Measurements from ENCODE around the gene ENTPD1.

The ENTPD1 gene

GRCh38 chr10:95845411-95845810 is 89.4 kb downstream of the ENTPD1 start:
- no peak overlapping the region for H3K9ac ChIP-seq (ENCODE audit: low read depth, low read length)
- H3K27ac ChIP-seq (ENCODE audit: low read length) = no peak overlapping the region
- ATAC-seq (ENCODE audit: insufficient read depth, low read depth) (no peak), DNase-seq (no peak)
- no peak overlapping the region for H2AFZ ChIP-seq (ENCODE audit: low read depth, low read length)
- peaks cover 3% of the 10 kb centered on the region for H3K27me3 ChIP-seq (ENCODE audit: insufficient read depth, low read length, poor library complexity)
- H3K36me3 ChIP-seq (ENCODE audit: insufficient read depth, low read length) = no peaks in the 10 kb centered on the region
- H3K79me2 ChIP-seq (ENCODE audit: insufficient read depth, low read length) = no peaks in the 10 kb centered on the region
- no peaks in the 10 kb centered on the region for H3K9me3 ChIP-seq (ENCODE audit: insufficient read depth, low read length, severe bottlenecking)
- H3K4me2 ChIP-seq (ENCODE audit: insufficient read depth, low read length) = no peak overlapping the region
- TF ChIP-seq EZH2 (IDR thresholded peaks at IDR 0.05; ENCODE audit: borderline replicate concordance, low read depth, low read length, severe bottlenecking) = no peak
- TF ChIP-seq CTCF (IDR thresholded peaks at IDR 0.05; ENCODE audit: borderline replicate concordance, extremely low read depth, low read length, poor library complexity, severe bottlenecking) = no peak
- no peak overlapping the region for H3K4me3 ChIP-seq (ENCODE audit: low read depth in 1 of 2, low read length in 2 of 2)
- H3K4me1 ChIP-seq (ENCODE audit: insufficient read depth, low read length) = no peaks in the 10 kb centered on the region
- no peaks in the 10 kb centered on the region for H4K20me1 ChIP-seq (ENCODE audit: insufficient read depth, low read length)

- Histone ChIP-seq H3K9ac (ENCODE audit: low read depth, low read length) (no peak overlapping the region), H3K27ac (ENCODE audit: low read length) (no peak overlapping the region), H3K4me2 (ENCODE audit: insufficient read depth, low read length) (no peak overlapping the region), H2AFZ (ENCODE audit: low read depth, low read length) (no peak overlapping the region), H3K79me2 (ENCODE audit: insufficient read depth, low read length) (no peaks in the 10 kb centered on the region), H3K4me1 (ENCODE audit: insufficient read depth, low read length) (no peaks in the 10 kb centered on the region), H3K4me3 (ENCODE audit: low read depth in 1 of 2, low read length in 2 of 2) (no peak overlapping the region), H3K9me3 (ENCODE audit: insufficient read depth, low read length, severe bottlenecking) (no peaks in the 10 kb centered on the region), H4K20me1 (ENCODE audit: insufficient read depth, low read length) (no peaks in the 10 kb centered on the region), H3K36me3 (ENCODE audit: insufficient read depth, low read length) (no peaks in the 10 kb centered on the region), H3K27me3 (ENCODE audit: insufficient read depth, low read length, poor library complexity) (peaks cover 3% of the 10 kb centered on the region)
- DNase-seq (no peak), ATAC-seq (ENCODE audit: insufficient read depth, low read depth) (no peak)
- no peak for TF ChIP-seq EZH2 (IDR thresholded peaks at IDR 0.05; ENCODE audit: borderline replicate concordance, low read depth, low read length, severe bottlenecking)
- TF ChIP-seq CTCF (IDR thresholded peaks at IDR 0.05; ENCODE audit: borderline replicate concordance, extremely low read depth, low read length, poor library complexity, severe bottlenecking) = no peak
Measured at GRCh38 chr10:95847007-95847406, 91.0 kb downstream of the ENTPD1 start.

GRCh38 chr10:95848841-95849240 is 92.9 kb downstream of the ENTPD1 start:
- Histone ChIP-seq H3K4me2 (ENCODE audit: insufficient read depth, low read length) (no peak overlapping the region), H3K36me3 (ENCODE audit: insufficient read depth, low read length) (no peaks in the 10 kb centered on the region), H3K9me3 (ENCODE audit: insufficient read depth, low read length, severe bottlenecking) (no peaks in the 10 kb centered on the region), H3K4me3 (ENCODE audit: low read depth in 1 of 2, low read length in 2 of 2) (no peak overlapping the region), H3K9ac (ENCODE audit: low read depth, low read length) (no peak overlapping the region), H3K27ac (ENCODE audit: low read length) (no peak overlapping the region), H4K20me1 (ENCODE audit: insufficient read depth, low read length) (no peaks in the 10 kb centered on the region), H3K79me2 (ENCODE audit: insufficient read depth, low read length) (no peaks in the 10 kb centered on the region), H2AFZ (ENCODE audit: low read depth, low read length) (no peak overlapping the region), H3K4me1 (ENCODE audit: insufficient read depth, low read length) (no peaks in the 10 kb centered on the region), H3K27me3 (ENCODE audit: insufficient read depth, low read length, poor library complexity) (peaks cover 3% of the 10 kb centered on the region)
- ATAC-seq (ENCODE audit: insufficient read depth, low read depth) (no peak), DNase-seq (no peak)
- no peak for TF ChIP-seq CTCF (IDR thresholded peaks at IDR 0.05; ENCODE audit: borderline replicate concordance, extremely low read depth, low read length, poor library complexity, severe bottlenecking)
- no peak for TF ChIP-seq EZH2 (IDR thresholded peaks at IDR 0.05; ENCODE audit: borderline replicate concordance, low read depth, low read length, severe bottlenecking)

- TF ChIP-seq CTCF (IDR thresholded peaks at IDR 0.05; ENCODE audit: borderline replicate concordance, extremely low read depth, low read length, poor library complexity, severe bottlenecking) = no peak
- no peak for TF ChIP-seq EZH2 (IDR thresholded peaks at IDR 0.05; ENCODE audit: borderline replicate concordance, low read depth, low read length, severe bottlenecking)
- no peaks in the 10 kb centered on the region for H3K4me1 ChIP-seq (ENCODE audit: insufficient read depth, low read length)
- no peak overlapping the region for H3K4me3 ChIP-seq (ENCODE audit: low read depth in 1 of 2, low read length in 2 of 2)
- H2AFZ ChIP-seq (ENCODE audit: low read depth, low read length) = no peak overlapping the region
- peaks cover 3% of the 10 kb centered on the region for H3K27me3 ChIP-seq (ENCODE audit: insufficient read depth, low read length, poor library complexity)
- H3K79me2 ChIP-seq (ENCODE audit: insufficient read depth, low read length) = no peaks in the 10 kb centered on the region
- no peaks in the 10 kb centered on the region for H3K9me3 ChIP-seq (ENCODE audit: insufficient read depth, low read length, severe bottlenecking)
- no peak overlapping the region for H3K9ac ChIP-seq (ENCODE audit: low read depth, low read length)
- no peaks in the 10 kb centered on the region for H3K36me3 ChIP-seq (ENCODE audit: insufficient read depth, low read length)
- ATAC-seq (ENCODE audit: insufficient read depth, low read depth) (no peak), DNase-seq (no peak)
- H3K27ac ChIP-seq (ENCODE audit: low read length) = no peak overlapping the region
- H4K20me1 ChIP-seq (ENCODE audit: insufficient read depth, low read length) = no peaks in the 10 kb centered on the region
- H3K4me2 ChIP-seq (ENCODE audit: insufficient read depth, low read length) = no peak overlapping the region
Measured at GRCh38 chr10:95850791-95851190, 94.8 kb downstream of the ENTPD1 start.
